Upper lobe of left lung (tissue), 6 donors: ENCODE measurements around the gene GARNL3. TPM values are rescaled to one million over a fixed set of nuclear protein-coding genes. Genes with fewer than 3 reads are reported as not detected.

ENCODE experiments used
- ATAC-seq, 2 donors: fragments of 200-7000 bp; cut with Tn5 transposase; one replicate each; pipeline ENCODE4 v1.9.1; 2022; ENCODE audit warnings: mild to moderate bottlenecking in 2 of 2, moderate library complexity in 2 of 2; ENCODE audit not compliant: low FRiP score in 2 of 2
- DNase-seq, 2 donors: peaks; one replicate each; pipeline ENCODE4 v3.0.0-alpha.2; 2019 to 2020
- H3K27ac ChIP-seq, 4 donors: fragments of 200-600 bp; sonication (generic); one replicate each; pipeline ENCODE4 v1.5.1; 2016 to 2019
- H3K27me3 ChIP-seq, 4 donors: fragments of 200-600 bp; sonication (generic); one replicate each; pipeline ENCODE4 v1.5.1; 2017 to 2019
- H3K36me3 ChIP-seq, 4 donors: fragments of 200-600 bp; sonication (generic); one replicate each; pipeline ENCODE4 v1.5.1; 2016 to 2019
- H3K4me1 ChIP-seq, 4 donors: fragments of 200-600 bp; sonication (generic); one replicate each; pipeline ENCODE4 v1.5.1; 2018 to 2019
- H3K4me3 ChIP-seq, 4 donors: fragments of 200-600 bp; sonication (generic); one replicate each; pipeline ENCODE4 v1.5.1; 2017 to 2019; ENCODE audit warnings: mild to moderate bottlenecking in 2 of 4, moderate library complexity in 1 of 4
- H3K9me3 ChIP-seq, 4 donors: fragments of 200-600 bp; sonication (generic); one replicate each; pipeline ENCODE4 v1.5.1; 2018 to 2019
- EP300 ChIP-seq, 4 donors: sonication (generic); formaldehyde crosslinking; IDR thresholded peaks; one replicate each; pipeline ENCODE4 v1.5.1; 2017; ENCODE audit warnings: antibody characterized with exemption in 4 of 4, control low read depth in 2 of 4
- POLR2A ChIP-seq, 4 donors: fragments of 450-650 bp; IDR thresholded peaks; one replicate each; pipeline ENCODE4 v1.5.1; 2016 to 2017; ENCODE audit warnings: antibody characterized with exemption in 4 of 4, mild to moderate bottlenecking in 2 of 4
- POLR2AphosphoS5 ChIP-seq, 2 donors: sonication (generic); formaldehyde crosslinking; IDR thresholded peaks; one replicate each; pipeline ENCODE4 v1.5.1; 2017; ENCODE audit warnings: antibody characterized with exemption in 2 of 2
- WGBS, 2 donors: methylation state at CpG; one replicate each; pipeline ENCODE4 v1.1.5; 2017 to 2018; 5-methylcytosine and 5-hydroxymethylcytosine counted together
- total RNA-seq, 6 donors: library from RNA; depleted of rRNA in 4 of 6; stranded (reverse); fragments of >200 nt in 4 of 6; gene quantifications; one replicate each; pipeline versions ENCODE4 v1.1.0 to v1.2.1, GENCODE V29; 2016 to 2021
- TF ChIP-seq, protein P1 (sequence below), 6 experiments: fragments of 450-650 bp in 4 of 6; fragments of 200-600 bp in 2 of 6; sonication (generic) in 2 of 6; IDR thresholded peaks; one replicate each; pipeline ENCODE4 v1.5.1; 2016 to 2019; ENCODE audit warnings: antibody characterized with exemption in 6 of 6
- donor health status: DM: no; HTN: no; CAD: no; lungs with moderate emphysema.
- donor health status: DM: no; HTN: yes; CAD: no; lungs with severe emphysema.

The GARNL3 gene
- total RNA-seq, 6 donors from 2014 or later = 3.1 to 37.7 (median 7.0) TPM

DNA sequence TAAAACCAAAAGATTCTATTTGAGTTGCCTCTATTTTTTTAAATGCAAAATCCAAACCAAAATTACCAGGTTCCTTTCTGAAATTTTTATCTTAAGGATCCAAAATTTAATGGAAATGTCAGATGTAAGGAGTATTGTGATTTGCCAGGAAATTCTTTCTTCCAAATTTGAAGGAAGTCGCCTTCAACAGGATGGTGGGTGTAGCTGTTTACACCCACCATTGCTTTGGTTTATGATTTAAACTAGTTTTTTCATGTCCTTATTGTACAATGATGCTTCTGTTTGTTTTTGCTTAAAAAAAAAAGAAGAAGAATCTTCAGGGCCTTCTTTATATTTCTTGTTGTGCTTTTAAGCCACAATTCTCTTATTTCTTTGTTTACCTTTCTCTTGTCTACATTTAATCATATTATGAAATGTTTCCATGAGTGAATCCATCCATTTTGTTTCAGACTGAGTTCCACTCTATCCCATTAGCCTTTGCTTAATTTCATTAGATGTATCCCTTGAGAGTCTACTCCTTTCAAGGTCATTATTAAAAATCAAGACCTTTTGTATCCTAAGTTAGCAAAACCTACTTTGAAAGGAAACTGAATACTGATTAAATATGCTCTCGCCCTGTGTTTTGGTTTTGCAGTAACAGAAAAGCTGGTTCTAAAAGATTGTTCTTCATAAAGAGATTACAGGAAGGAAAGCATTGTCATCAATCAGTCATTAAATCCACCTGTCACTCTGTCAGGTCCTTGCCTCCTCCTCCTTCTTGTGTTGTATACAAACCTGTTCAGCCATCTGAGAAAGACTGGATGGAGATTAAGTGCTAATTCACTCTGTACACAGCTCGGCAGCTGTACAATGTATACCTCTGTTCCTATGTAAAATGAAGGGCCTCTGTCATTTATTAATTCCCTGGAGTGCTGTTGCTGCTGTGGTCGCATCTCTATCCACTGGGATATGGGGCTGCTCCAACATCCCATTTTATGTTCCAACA is 86.9 kb downstream of the GARNL3 start:
- Histone ChIP-seq H3K36me3 (no peaks in the 10 kb centered on the region), H3K27ac (no peak overlapping the region), H3K4me1 (no peaks in the 10 kb centered on the region), H3K4me3 (no peak overlapping the region), H3K27me3 (no peaks in the 10 kb centered on the region), H3K9me3 (no peaks in the 10 kb centered on the region)
- DNase-seq (peak in 1 of 2 donors; percentile 1), ATAC-seq (no peak)
- 74 to 78% methylated on average over 4 of the region's 4 CpGs for WGBS, 2 donors
- TF ChIP-seq, protein P1, sequence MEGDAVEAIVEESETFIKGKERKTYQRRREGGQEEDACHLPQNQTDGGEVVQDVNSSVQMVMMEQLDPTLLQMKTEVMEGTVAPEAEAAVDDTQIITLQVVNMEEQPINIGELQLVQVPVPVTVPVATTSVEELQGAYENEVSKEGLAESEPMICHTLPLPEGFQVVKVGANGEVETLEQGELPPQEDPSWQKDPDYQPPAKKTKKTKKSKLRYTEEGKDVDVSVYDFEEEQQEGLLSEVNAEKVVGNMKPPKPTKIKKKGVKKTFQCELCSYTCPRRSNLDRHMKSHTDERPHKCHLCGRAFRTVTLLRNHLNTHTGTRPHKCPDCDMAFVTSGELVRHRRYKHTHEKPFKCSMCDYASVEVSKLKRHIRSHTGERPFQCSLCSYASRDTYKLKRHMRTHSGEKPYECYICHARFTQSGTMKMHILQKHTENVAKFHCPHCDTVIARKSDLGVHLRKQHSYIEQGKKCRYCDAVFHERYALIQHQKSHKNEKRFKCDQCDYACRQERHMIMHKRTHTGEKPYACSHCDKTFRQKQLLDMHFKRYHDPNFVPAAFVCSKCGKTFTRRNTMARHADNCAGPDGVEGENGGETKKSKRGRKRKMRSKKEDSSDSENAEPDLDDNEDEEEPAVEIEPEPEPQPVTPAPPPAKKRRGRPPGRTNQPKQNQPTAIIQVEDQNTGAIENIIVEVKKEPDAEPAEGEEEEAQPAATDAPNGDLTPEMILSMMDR (IDR thresholded peaks at IDR 0.05) = no peak
- TF ChIP-seq POLR2AphosphoS5 (IDR thresholded peaks at IDR 0.05) = no peak
- no peak for TF ChIP-seq EP300 (IDR thresholded peaks at IDR 0.05)

DNA sequence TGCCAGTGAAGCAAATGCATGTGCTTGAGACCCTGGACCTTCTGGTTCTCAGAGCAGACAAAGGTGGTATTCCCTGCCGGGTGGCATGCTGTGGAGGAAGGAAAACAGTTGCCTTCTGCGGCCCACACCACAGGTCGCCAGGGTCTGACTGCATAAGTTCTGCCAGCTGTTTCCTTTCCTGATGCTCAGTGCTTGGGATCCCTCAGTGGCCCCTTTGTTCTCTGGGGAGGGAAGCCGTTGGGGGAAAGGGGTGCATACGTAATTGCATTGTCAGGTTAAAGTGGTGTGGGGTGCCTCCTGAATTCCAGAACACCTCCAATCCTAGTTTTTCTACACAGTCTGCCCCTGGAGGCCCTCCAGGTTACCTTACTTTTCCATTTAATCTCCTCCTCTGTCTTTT is 89.3 kb downstream of the GARNL3 start:
- no peaks in the 10 kb centered on the region for H3K4me1 ChIP-seq
- peaks cover 0 to 9% (median 3%) of the 10 kb centered on the region in 4 donors for H3K36me3 ChIP-seq
- 58 to 67% methylated on average over 2 to 5 of the region's 5 CpGs for WGBS, 2 donors
- peak in 1 of 2 donors; percentile 6 for DNase-seq
- no peak overlapping the region for H3K27ac ChIP-seq
- no peak overlapping the region for H3K4me3 ChIP-seq
- no peaks in the 10 kb centered on the region for H3K9me3 ChIP-seq
- no peaks in the 10 kb centered on the region for H3K27me3 ChIP-seq
- no peak for ATAC-seq
- TF ChIP-seq, protein P1 (IDR thresholded peaks at IDR 0.05) = no peak
- TF ChIP-seq EP300 (IDR thresholded peaks at IDR 0.05) (no peak), POLR2A (IDR thresholded peaks at IDR 0.05) (no peak), POLR2AphosphoS5 (IDR thresholded peaks at IDR 0.05) (no peak)

DNA sequence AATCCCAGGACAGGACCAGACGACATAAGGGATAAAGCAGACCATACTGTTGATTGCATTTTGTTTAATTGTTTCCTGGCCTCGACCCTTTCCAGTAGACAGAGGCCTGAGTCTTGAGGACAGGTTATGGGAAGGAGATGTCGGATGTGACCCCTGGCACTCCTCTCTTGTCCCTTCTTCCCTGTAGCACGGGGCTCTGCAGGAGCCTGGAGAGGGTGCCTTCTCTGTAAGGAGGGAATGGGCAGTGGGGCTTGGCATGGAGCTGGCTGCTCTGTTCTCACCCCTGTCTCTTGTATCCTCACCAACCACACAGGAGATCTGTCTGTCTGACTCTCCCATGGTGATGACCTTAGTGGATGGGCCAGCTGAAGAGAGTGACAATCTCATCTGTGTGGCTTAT is 92.3 kb downstream of the GARNL3 start:
- no peak overlapping the region for H3K27ac ChIP-seq
- ATAC-seq (no peak), DNase-seq (no peak)
- TF ChIP-seq POLR2A (IDR thresholded peaks at IDR 0.05) = no peak
- TF ChIP-seq, protein P1 (IDR thresholded peaks at IDR 0.05) = no peak
- no peak for TF ChIP-seq EP300 (IDR thresholded peaks at IDR 0.05)
- TF ChIP-seq POLR2AphosphoS5 (IDR thresholded peaks at IDR 0.05) = no peak
- H3K4me3 ChIP-seq = no peak overlapping the region
- H3K4me1 ChIP-seq = peaks cover 0 to 7% (median 0%) of the 10 kb centered on the region in 4 donors
- no peaks in the 10 kb centered on the region for H3K27me3 ChIP-seq
- 79 to 88% methylated on average over 4 of the region's 4 CpGs for WGBS, 2 donors
- H3K36me3 ChIP-seq = peaks cover 0 to 9% (median 3%) of the 10 kb centered on the region in 4 donors
- H3K9me3 ChIP-seq = no peaks in the 10 kb centered on the region

DNA sequence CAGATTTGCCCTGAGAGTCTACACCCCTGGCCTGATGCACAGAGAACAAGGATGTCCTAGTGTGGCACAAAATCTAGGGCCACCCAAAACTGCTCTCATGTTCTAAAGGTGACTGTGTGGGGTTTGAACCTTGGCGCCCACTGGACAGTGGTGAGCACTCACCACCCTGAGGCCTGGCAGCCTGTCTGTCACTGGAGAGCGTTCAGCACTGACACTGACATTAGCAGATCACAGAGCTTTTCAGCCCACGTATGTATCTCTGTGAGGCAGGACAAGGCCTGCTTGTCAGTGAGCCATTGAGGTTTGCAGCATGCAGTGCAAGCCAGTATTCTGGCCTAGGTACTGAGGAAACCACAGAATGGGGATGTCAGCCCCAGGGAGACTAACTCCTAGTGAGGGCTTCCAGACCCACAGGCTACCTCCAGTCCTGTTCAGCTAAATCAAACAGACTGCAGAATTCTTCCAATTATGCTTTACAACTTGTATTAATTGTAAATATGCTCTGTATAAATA is 93.5 kb downstream of the GARNL3 start:
- H3K4me3 ChIP-seq = no peak overlapping the region
- peaks cover 0 to 9% (median 3%) of the 10 kb centered on the region in 4 donors for H3K36me3 ChIP-seq
- no peak overlapping the region for H3K27ac ChIP-seq
- ATAC-seq (no peak), DNase-seq (no peak)
- H3K27me3 ChIP-seq = no peaks in the 10 kb centered on the region
- no peaks in the 10 kb centered on the region for H3K9me3 ChIP-seq
- 94 to 96% methylated on average over 3 of the region's 3 CpGs for WGBS, 2 donors
- TF ChIP-seq, protein P1 (IDR thresholded peaks at IDR 0.05) = no peak
- TF ChIP-seq POLR2AphosphoS5 (IDR thresholded peaks at IDR 0.05) (no peak), POLR2A (IDR thresholded peaks at IDR 0.05) (no peak), EP300 (IDR thresholded peaks at IDR 0.05) (no peak)
- H3K4me1 ChIP-seq = peaks cover 0 to 7% (median 0%) of the 10 kb centered on the region in 4 donors
